Kasumi-1 (cell line): ENCODE data around the gene DUOXA1.
"Not testable (repeated sequence)": the region's sequence is repeated elsewhere in the genome, so short reads cannot be mapped to it uniquely, and the experiment has no call there.

Experiments used
- DNase-seq, 2 experiments: peaks; one replicate each; lab custom pipeline; 2025; lab: John Stamatoyannopoulos, UW

DUOXA1 gene

GRCh38 chr15:45112591-45113379, 16.9 kb downstream of the DUOXA1 start:
- DNase-seq: no peak

DNA sequence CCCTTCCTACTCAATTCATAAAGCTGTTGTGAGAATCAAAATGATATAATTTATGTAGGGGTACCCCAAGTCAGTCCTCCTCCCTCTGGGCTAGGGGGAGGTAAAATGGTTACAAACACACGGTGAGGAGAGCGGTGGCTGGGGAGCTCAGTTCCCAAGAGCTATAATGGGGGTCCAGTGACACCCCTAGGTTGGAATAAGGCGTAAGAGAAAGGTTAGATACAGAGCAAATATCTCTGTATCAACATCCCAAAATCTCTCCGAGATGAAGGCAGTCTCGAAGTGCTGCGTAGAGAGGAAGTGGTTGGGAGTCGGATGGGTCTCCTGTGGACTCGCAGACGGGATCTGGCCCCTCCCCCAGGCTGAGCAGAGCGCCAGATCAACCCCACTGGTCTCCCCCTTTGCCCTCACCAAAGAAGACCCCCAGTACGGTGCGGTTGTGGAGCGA, 17.5 kb downstream of the DUOXA1 start:
- no peak for DNase-seq

DNA sequence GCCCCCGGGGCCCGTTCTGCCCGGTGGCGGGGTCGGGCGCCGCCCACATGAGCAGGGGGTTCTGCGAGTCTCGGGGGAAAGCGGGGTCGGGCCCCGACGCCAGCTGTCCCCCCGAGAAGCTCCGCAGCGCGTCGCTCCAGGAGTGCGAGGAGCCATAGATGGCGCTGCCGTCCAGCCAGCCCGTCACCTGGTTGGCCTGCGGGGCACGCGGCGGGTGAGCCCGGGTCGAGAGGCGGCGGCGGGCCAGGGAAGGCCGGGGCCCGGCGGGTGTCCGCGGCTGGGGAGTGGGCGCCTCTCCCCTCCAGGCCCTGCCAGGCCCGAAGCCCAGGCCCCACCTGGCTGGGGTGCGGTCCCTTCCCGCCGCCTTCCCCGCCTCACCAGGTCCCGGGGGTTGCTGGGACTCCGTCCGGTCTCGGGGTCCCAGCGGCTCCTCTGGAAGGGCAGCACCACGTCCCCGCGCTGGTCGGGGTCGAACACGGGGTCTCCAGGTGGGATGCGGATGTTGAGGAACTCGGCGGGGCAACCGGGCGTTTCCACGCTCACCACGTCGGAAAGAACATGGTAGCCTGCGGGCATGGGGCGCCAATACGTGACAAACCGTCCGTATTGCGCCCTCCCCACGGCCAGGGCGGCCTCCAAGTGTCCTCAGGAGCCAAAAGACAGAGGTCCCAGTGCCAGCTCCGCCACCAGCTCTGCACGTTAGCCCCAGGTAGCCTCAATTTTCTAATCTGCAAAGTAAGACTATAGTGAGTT, 18.1 kb downstream of the DUOXA1 start:
- DNase-seq: no peak

GRCh38 chr15:45110256-45110820, 19.3 kb downstream of the DUOXA1 start:
- no peak for DNase-seq

GRCh38 chr15:45107941-45108630, 21.6 kb downstream of the DUOXA1 start:
- no peak for DNase-seq

GRCh38 chr15:45106002-45106790, 23.5 kb downstream of the DUOXA1 start:
- DNase-seq: no peak

DNA sequence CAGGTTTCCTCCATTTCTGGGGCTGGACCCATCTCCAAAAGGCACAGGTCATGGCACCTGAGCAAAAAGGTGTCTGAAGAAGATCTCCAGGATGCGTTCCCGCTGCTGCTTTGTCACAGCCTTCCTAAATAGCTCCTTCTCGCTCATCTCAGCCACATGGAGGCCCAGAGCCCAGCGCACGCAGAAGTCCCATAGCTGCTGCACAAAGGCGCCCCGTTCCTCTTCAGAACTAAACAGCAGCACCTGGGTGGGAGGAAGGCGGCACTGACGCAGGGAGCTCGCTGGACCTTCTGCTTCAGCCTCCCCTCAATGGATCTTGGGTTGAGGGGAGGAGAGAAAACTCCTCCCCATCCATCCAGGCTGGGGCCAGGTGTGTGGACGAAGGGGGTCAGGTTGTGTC, 24.1 kb downstream of the DUOXA1 start:
- DNase-seq: no peak

DNA sequence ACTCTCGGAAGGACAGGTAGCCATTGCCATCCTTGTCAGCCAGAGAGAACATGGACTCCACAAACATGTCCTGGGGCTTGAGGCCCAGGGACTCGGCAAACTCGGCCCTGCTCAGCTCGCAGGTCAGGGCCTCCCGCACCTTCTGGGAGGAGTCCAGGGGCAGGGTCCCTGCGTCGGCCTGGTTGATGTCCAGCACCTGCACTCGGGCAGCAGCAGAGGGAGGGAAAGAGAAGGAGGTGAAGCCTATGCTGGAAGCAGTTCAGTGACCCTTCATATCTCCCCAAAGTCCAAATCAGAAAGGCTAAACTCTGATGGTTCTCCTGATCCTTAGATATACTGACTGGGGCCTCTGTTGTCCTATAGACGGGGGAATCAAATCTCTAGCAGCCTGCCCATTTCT, 25.5 kb downstream of the DUOXA1 start:
- not testable (repeated sequence) for DNase-seq

DNA sequence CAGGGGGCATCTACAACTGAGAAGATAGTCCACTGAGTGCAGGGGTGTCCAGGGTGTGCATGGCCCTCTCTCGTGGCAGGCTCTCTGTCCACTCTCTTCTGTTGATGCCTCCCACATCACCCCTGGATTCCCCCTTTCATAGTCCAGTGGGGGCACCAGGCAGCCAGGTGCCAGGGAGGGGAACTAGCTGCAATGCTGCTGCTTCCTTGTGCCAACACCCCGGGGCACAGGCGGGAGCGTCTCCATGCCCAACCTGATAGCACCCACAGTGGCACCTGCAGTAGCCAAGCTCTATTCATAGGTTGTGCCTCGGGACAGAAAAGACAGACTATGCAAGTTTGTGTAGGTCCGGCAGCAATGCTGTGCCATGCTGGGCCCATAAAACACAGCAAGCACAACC, 27.5 kb downstream of the DUOXA1 start:
- DNase-seq: no peak

GRCh38 chr15:45101749-45102148, 27.9 kb downstream of the DUOXA1 start:
- DNase-seq: no peak

- DNase-seq: no peak
Observed at GRCh38 chr15:45100884-45101625, 28.6 kb downstream of the DUOXA1 start.

DNA sequence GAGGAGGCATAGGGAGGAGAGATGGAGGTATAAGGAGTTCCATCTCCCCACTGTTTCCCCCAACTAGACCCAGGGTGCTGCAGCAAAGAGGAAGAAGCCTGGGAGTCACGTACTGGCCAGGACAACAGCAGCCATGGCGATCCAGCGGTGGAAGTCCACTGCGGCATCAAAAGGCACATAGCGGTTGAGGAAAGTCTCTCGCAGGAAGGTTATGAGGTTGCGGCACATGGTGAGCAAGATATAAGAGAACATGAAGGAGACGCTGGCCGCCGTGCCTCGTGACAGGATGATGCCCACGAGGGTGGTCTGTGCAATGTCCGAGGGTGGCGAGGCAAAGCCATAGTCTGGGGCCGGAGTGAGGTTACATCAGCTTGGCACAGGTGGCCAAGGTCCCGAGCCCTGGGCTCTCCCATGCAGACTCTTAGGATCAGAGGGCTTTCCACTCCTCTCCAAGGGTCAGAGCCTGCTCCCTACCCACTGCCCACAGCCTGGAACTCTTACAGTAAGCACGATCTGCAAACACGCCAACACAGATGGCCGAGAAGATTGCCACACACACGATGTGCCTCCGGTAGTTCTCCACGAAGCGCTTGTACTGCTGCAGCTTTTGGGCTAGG, 30.0 kb downstream of the DUOXA1 start:
- no peak for DNase-seq

DNA sequence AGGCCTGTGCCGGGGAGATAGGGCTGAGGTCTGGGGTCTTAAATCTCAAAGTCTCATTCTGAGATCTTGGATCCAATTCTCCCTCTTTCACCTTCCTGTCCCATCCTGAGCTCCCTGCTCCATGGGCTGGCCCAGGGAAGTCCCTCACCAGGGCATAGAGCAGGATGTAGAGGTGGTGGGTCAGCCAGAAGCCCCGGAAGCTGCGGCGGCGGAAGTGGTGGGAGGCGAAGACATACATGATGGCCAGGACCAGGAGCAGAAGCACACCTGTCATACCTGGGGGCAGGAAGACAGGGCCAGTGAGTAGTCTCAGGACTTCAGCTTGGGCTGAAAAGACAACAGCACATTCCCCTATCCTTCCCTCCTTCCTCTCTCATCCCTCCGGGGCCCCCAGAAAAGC, 32.2 kb downstream of the DUOXA1 start:
- DNase-seq: no peak

- no peak for DNase-seq
Observed at GRCh38 chr15:45095661-45096060, 34.0 kb downstream of the DUOXA1 start.

DNA sequence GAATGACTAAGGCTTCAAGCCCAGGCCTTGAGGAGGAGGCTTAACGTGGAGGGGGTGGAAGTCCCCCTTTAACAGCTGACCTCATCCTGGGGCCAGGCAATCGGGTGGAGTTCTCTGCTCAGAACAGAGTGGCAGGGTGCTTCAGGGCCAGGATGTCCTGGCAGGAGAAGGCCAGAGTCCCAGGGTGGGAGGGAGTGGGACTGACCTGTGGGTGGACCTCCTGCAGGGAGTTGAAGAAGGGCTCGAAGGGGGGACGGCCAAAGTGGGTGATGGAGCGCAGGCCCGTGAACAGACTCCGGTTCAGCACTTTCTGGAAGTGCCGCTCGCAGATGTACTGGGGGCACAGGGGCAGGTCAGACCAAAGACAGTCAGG, 35.3 kb downstream of the DUOXA1 start:
- no peak for DNase-seq

- no peak for DNase-seq
Observed at GRCh38 chr15:45093622-45094357, 35.9 kb downstream of the DUOXA1 start.

GRCh38 chr15:45093013-45093412, 36.7 kb downstream of the DUOXA1 start:
- no peak for DNase-seq

GRCh38 chr15:45091576-45091975, 38.1 kb downstream of the DUOXA1 start:
- no peak for DNase-seq

DNA sequence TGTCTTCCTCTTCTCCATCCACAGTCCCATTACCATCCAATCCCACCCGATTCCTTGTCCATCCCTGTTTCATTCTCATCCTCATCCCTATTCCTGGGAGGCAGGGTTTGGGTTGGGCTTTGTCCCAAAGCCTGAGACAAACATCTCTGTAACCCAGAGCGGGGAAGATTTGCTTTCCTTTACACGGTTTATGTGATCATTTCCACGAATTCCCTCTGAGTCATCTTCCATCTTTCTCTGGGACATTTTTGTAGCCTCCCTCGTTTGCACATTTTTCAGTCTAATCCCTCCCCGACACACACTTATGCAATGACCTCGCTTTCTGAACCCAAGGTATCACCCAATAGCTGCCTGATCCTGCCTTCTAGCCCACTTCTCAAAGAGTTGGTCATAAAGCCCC, 38.5 kb downstream of the DUOXA1 start:
- no peak for DNase-seq
